ENCODE measurements around the gene CD99.
"Not testable (repeated sequence)": the region's sequence is repeated elsewhere in the genome, so short reads cannot be mapped to it uniquely, and the experiment has no call there.

Gene CD99

DNA sequence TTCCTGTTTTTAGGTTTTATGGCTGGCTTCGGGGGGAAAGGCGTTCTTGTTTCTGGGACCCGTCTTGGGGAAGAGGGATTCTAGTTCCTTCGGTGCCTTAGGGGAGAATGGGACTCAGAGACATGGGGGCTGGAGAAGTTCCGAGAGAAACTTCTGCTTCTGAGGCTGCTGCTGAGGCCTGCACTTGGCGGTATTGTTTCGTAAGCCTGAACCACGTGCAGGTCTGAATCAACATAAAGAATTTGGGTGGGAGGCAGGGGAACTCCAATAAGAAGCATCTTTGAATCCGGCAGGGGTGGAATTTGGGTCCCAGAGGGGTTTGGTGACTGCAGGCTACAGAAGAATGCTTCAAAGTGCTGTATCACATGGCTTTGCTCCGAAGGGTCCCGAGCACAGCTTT is 75.8 kb downstream of the CD99 start:
- DNase-seq (ENCODE audit: extremely low read depth in 1 of 2, low read depth in 1 of 2), result no peak

DNA sequence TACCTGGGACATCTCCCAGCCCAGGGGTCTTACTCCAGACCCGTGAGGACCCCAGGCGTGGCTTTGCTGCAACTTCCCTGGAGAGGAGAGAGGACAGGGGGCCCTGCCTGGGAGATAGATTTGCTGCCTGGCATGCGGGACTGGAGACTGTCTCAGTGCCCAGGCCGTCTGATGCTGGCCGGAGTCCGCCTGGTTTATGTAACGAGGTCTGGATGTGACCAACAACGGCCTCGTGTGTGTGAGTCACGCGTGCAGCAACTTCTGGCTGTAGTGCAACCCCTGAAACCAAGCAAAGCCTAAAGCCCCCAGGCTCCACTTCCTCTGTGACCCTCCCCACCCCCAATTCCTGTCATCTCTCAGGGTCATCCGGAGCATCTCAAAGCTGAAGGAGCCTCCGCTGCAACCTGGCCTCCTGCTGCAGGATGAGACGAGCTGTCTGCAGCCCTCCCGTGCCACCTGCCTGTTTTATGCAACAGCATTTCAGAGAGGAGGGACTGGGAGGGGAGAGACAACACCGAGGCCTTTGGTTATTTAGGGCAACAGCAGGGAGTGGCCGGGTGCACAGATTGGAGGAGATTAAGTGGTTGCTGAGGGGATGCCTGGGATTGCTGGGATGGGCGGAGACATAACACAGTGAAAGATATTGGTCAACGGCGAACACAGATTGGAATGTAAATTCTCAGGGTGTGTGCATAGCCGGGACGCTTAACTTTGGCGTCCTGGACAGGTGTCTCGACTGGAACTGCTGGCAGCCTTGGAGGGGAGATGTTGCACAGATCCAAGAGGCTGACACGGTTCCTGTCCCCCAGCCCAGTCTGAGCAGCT is 76.7 kb downstream of the CD99 start:
- DNase-seq (ENCODE audit: extremely low read depth in 1 of 2, low read depth in 1 of 2), result no peak

DNA sequence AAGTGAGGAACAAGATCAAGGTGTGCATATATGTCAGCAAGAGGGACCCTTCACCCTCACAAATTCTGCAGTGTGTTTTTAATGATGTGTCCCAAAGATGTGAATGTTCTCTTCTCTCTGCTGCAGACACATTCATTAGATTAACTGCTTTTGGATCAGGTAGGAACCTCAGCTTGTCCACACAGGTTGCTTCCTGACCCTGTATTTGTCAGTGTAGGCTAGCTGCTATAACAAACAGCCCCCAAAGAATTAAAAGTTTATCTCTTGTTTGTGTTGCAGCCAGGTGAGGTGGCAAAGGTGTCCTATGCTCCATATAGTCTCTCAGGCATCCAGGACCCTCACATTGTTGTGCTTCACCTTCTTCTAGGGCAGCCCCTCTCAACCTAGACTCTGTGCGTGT is 78.5 kb downstream of the CD99 start:
- no peak for DNase-seq (ENCODE audit: extremely low read depth in 1 of 2, low read depth in 1 of 2)

DNA sequence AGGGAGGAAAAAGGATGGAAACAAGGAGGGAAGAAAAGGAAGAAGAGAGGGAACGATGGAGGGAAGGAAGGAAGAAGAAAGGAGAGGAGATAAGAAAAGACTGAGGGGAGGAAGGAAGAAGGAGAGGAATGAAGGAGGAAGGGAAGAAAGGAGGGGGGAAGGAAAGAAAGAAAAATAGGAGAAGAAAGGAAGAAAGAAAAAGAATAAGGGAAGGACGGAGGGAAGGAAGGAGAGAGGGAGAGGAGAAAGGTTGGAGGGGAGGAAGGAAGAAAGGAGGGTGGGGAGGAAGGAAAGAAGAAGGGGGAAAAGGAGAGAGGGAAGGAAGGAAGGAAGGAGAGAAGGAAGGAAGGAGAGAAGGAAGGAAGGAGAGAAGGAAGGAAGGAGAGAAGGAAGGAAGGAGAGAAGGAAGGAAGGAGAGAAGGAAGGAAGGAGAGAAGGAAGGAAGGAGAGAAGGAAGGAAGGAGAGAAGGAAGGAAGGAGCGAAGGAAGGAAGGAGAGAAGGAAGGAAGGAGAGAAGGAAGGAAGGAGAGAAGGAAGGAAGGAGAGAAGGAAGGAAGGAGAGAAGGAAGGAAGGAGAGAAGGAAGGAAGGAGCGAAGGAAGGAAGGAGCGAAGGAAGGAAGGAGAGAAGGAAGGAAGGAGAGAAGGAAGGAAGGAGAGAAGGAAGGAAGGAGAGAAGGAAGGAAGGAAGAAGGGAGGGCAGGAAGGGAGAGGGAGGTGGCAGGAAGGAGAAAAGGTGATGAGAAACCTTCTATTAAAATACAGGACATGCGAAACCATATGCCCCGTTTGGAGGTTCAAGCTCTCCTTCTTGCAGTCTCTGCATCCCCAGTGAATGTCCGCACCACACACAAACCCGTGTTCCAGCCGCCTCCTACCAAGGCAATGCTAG is 82.3 kb downstream of the CD99 start:
- not testable (repeated sequence) for DNase-seq (ENCODE audit: extremely low read depth in 1 of 2, low read depth in 1 of 2)

DNA sequence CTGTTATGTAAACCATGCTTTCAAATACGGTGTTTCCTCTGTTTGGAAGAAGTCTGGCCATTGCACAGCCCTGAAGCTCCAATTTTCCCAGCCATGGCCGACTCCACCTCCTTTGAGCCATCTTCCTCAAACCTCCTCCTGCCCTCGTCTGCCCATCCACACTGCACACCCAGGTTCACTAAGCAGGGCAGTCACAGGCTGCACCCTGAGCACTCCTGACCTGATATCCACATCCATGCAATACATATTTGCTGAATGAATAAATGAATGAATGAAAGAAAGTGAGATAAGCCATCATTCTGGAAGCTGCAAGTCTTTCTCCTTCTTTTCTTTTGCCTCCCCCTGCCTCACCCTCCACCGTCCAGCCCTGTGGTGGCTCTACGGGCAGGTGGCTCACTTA is 83.0 kb downstream of the CD99 start:
- no peak for DNase-seq (ENCODE audit: extremely low read depth in 1 of 2, low read depth in 1 of 2)

DNA sequence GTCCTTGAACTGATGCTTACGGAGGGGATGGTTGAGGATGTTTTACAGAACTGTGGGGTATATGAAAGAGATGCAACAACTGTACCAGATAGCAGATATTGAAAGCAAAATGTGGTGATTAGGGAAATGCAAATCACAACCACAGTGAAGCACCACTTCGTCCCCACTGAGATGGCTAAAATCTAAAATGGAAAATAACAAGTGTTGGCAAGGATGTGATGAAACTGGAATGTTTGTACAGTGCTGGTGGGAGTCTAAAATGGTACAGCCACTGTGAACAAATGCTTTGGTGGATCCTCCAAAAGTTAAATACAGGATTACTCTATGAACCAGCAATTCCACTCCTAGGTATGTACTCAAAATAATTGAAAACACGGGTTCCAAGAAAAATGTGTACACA is 83.7 kb downstream of the CD99 start:
- no peak for DNase-seq (ENCODE audit: extremely low read depth in 1 of 2, low read depth in 1 of 2)

DNA sequence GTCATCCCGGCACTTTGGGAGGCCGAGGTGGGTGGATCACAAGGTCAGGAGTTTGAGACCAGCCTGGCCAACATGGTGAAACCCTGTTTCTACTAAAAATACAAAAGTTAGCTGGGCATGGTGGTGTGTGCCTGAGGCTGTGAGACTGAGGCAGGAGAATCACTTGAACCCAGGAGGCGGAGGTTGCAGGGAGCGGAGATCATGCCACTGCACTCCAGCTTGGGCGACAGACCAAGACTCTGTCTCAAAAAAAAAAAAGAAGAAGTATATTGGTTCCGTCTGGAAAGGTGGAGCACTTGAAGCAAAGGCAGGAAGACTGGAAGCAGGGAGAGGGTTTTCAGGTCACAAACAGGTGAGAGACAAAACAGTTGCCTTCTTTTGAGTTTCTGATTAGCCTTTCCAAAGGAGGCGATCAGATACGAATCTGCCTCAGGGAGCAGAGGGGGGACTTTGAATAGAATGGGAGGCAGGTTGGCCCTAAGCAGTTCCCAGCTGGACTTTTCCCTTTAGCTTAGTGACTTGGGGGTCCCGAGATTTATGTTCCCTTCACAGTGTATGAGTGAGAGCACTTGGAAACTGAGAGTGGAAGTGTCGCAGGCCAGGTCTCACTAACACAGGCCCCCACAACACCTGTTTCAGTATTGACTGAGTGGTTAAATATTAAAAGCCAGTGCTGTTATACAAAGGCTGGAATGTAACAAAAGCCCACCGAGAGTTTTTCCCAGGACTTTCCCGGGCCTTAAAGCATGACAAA is 89.6 kb downstream of the CD99 start:
- DNase-seq (ENCODE audit: extremely low read depth in 1 of 2, low read depth in 1 of 2), result not testable (repeated sequence)

DNA sequence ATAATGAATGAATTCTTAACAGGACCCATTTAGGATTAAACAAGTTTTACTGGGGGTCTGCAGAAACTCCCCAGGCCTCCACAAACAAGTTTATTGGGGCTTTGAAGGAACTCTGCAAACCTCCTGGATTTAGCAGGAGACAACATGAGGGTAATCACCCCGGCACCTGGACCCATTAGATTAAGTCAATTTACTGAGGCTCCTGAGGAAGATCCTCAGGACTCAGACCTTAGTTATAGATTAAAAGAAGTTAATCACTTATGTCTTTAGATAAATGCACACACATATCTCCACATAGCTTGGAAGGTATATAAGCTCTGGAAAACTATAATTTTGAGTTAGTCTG is 90.1 kb downstream of the CD99 start:
- DNase-seq (ENCODE audit: extremely low read depth in 1 of 2, low read depth in 1 of 2), result no peak

DNA sequence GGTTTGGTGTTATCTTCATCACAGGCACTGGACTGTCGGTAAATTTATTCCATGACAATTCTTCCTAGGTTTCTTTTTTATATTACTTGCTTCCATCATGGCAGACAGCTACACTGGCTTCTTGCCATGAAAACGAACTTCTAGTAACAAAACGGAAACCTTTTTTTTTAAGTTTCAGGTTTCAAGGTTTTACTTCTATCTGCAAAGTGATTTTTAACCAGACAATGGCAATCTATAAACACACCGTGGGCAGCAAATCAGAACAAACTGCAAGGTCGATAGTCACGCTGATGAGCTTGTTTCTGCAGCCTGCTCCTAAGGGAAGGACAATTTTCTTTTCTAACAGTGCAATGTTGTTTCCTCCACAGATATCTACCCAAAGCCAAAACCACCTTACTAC is 90.6 kb downstream of the CD99 start:
- DNase-seq (ENCODE audit: extremely low read depth in 1 of 2, low read depth in 1 of 2), result no peak

DNA sequence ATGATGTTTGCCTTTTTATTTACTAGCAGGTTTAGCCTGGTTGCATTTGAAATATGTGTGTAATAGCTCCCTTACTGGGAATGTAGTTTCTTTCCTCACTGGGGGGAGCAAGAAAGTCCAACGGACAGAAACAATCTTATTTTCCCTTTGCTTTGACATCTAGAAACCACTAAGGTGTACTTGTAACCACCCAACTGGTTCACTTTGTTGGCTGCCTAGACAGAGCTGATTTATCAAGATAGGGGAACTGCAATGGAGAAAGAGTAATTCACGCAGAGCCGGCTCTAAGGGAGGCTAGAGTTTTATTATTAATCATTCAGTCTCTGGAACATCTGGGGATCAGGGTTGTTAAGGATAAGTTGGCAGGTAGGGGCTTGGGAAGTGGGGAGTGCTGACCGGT is 91.1 kb downstream of the CD99 start:
- no peak for DNase-seq (ENCODE audit: extremely low read depth in 1 of 2, low read depth in 1 of 2)

DNA sequence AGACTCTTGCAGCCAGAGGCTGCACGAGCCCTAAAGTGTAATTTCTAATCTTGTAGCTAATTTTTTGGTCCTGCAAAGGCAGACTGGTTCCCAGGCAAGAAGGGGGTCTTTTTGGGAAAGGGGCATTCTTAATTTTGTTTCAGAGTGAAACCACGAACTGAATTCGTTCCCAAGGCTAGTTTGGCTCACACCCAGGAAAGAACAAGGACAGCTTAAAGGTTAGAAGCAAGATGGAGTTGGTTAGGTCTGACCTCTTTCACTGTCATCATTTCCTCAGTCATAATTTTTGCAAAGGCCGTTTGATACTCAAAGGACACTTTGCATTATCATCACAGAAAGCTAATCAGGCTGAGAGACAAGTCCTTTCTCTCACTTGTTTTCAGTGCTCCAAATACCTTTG is 91.7 kb downstream of the CD99 start:
- DNase-seq (ENCODE audit: extremely low read depth in 1 of 2, low read depth in 1 of 2), result no peak

DNA sequence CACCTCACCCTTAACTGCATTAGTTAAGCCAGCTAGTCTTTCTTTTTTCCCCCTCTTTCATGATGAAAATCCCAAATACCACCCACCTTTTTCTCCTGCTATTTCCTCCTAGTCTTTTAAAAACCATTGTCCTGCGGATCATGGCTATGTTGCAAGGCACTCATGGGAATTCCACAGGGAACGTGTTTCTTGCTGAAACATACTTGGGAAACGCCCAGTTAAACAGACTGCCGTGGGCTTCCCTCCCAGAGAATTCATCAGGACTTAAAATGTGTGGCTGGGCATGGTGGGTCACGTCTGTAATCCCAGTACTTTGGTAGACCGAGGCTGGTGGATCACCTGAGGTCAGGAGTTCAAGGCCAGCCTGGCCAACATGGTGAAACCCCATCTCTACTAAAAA is 92.9 kb downstream of the CD99 start:
- DNase-seq (ENCODE audit: extremely low read depth in 1 of 2, low read depth in 1 of 2), result no peak

DNA sequence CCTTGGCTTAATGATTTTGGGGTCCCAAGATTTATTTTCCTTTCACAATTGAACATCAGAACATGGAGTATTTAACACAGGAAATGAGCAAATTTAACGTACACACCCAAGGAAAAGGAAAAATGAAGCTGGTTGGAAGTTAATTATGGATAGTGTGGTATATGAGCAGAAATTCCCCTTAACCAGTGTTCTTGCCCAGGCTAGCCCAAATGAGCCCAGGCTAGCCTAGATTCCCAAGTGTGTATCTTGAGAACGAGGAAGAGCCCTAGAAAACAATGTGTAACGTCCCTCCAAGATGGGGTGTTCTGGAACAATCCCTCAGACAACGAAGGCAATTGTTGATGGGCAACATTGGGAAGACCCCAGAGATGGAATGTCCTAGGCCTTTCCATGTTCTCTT is 94.4 kb downstream of the CD99 start:
- no peak for DNase-seq (ENCODE audit: extremely low read depth in 1 of 2, low read depth in 1 of 2)

DNA sequence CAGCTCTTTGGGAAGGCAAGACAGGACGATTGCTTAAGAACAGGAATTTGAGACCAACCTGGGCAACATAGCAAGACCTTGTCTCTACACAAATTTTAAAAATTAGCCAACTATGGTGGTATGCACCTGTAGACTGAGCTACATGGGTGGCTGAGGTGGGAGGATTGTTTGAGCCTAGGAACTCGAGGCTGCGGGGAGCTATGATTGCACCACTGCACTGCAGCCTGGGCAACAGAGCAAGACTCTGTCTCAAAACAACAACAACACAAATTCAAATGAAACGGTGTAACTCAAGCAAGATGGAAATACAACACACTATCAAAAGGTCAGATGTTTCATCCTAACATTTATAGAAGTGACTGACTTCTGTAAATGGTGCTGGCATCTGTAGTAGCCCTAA is 97.9 kb downstream of the CD99 start:
- DNase-seq (ENCODE audit: extremely low read depth in 1 of 2, low read depth in 1 of 2), result no peak

DNA sequence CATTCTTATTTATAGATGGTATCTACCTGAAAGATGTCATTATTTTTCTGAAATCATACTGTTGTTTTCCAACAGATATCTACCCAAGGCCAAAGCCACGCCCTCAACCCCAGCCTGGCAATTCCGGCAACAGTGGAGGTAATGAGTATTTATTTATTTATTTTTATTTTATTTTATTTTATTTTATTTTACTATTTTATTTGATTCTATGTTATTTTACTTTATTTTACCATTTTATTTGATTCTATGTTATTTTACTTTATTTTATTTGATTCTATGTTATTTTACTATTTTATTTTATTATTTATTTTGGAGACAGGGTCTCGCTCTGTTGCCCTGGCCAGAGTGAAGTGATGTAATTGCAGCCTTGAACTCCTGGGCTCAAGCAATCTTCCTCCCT is 98.5 kb downstream of the CD99 start:
- DNase-seq (ENCODE audit: extremely low read depth in 1 of 2, low read depth in 1 of 2), result no peak

Data from activated CD8-positive, alpha-beta memory T cell treated with anti-CD3 and anti-CD28 coated beads for 1 hour (primary cell).